NCI-H1417 treated with DMSO at 0.1 percent for 48 hours (cell line): ENCODE results near the gene CTTN.
A peak's percentile ranks its signal among the peaks of the same experiment; 100 is the strongest.

Source experiments
- DNase-seq: peaks from one replicate; lab custom pipeline; 2025; lab: John Stamatoyannopoulos, UW

Gene CTTN

GRCh38 chr11:70397983-70398833 is at the start of gene CTTN:
CTTN (plus strand) TSS chr11:70398529; CDS start chr11:70407298, 8,769 bp downstream.
- peak; percentile 57 for DNase-seq

- no peak for DNase-seq
Measured at GRCh38 chr11:70348608-70349007, 49.7 kb upstream of the CTTN start.

GRCh38 chr11:70351646-70352045 is 46.7 kb upstream of the CTTN start:
- no peak for DNase-seq

GRCh38 chr11:70352100-70352499 is 46.2 kb upstream of the CTTN start:
- no peak for DNase-seq

GRCh38 chr11:70352601-70353000 is 45.7 kb upstream of the CTTN start:
- no peak for DNase-seq

- DNase-seq, result no peak
Measured at GRCh38 chr11:70353329-70353728, 45.0 kb upstream of the CTTN start.

- no peak for DNase-seq
Measured at GRCh38 chr11:70353900-70354568, 44.3 kb upstream of the CTTN start.

- DNase-seq, result no peak
Measured at GRCh38 chr11:70354629-70355028, 43.7 kb upstream of the CTTN start.

- DNase-seq, result no peak
Measured at GRCh38 chr11:70358753-70359152, 39.6 kb upstream of the CTTN start.

GRCh38 chr11:70359451-70360205 is 38.7 kb upstream of the CTTN start:
- DNase-seq, result no peak

GRCh38 chr11:70360211-70360610 is 38.1 kb upstream of the CTTN start:
- no peak for DNase-seq

- DNase-seq, result no peak
Measured at GRCh38 chr11:70364178-70364577, 34.2 kb upstream of the CTTN start.

- no peak for DNase-seq
Measured at GRCh38 chr11:70364745-70365543, 33.4 kb upstream of the CTTN start.

GRCh38 chr11:70365544-70365927 is 32.8 kb upstream of the CTTN start:
- no peak for DNase-seq

- no peak for DNase-seq
Measured at GRCh38 chr11:70367071-70367470, 31.3 kb upstream of the CTTN start.

GRCh38 chr11:70368961-70369360 is 29.4 kb upstream of the CTTN start:
- no peak for DNase-seq

- no peak for DNase-seq
Measured at GRCh38 chr11:70371241-70371640, 27.1 kb upstream of the CTTN start.

- no peak for DNase-seq
Measured at GRCh38 chr11:70372076-70372475, 26.3 kb upstream of the CTTN start.

GRCh38 chr11:70376621-70377020 is 21.7 kb upstream of the CTTN start:
- DNase-seq, result no peak

- no peak for DNase-seq
Measured at GRCh38 chr11:70377645-70378044, 20.7 kb upstream of the CTTN start.

GRCh38 chr11:70378506-70379134 is 19.7 kb upstream of the CTTN start:
- no peak for DNase-seq
